Tibial nerve (tissue), 4 donors: ENCODE results near the gene GGCX. TPM values are rescaled to one million over a fixed set of nuclear protein-coding genes. Genes with fewer than 3 reads are reported as not detected.

Experiments
- DNase-seq, 2 donors: peaks; one replicate each; pipeline ENCODE4 v3.0.0-alpha.2; 2019; ENCODE audit warnings: low spot score in 2 of 2
- H3K27ac ChIP-seq, 4 donors: fragments of 200-600 bp; sonication (generic) in 3 of 4; one replicate each; pipeline ENCODE4 v1.5.1; 2017 to 2019; ENCODE audit warnings: mild to moderate bottlenecking in 1 of 4
- H3K27me3 ChIP-seq, 2 donors: fragments of 200-600 bp; sonication (generic) in 1 of 2; one replicate each; pipeline versions ENCODE4 v1.5.1 to v1.6.0; 2017 to 2019
- H3K36me3 ChIP-seq, 3 donors: fragments of 200-600 bp; sonication (generic); one replicate each; pipeline ENCODE4 v1.5.1; 2018 to 2019
- H3K4me1 ChIP-seq, 4 donors: fragments of 200-600 bp; sonication (generic) in 3 of 4; one replicate each; pipeline ENCODE4 v1.5.1; 2017 to 2019
- H3K4me3 ChIP-seq, 4 donors: fragments of 200-600 bp; sonication (generic) in 3 of 4; one replicate each; pipeline ENCODE4 v1.5.1; 2017 to 2019; ENCODE audit warnings: mild to moderate bottlenecking in 1 of 4, moderate library complexity in 1 of 4
- H3K9me3 ChIP-seq, 4 donors: fragments of 200-600 bp; sonication (generic) in 3 of 4; one replicate each; pipeline ENCODE4 v1.5.1; 2017 to 2019
- EP300 ChIP-seq, 2 donors: sonication (generic); formaldehyde crosslinking; IDR thresholded peaks; one replicate each; pipeline ENCODE4 v1.6.1; 2017; ENCODE audit warnings: antibody characterized with exemption in 2 of 2, mild to moderate bottlenecking in 1 of 2
- POLR2A ChIP-seq, 2 donors: fragments of 450-650 bp; IDR thresholded peaks; one replicate each; pipeline ENCODE4 v1.6.1; 2017; ENCODE audit warnings: antibody characterized with exemption in 2 of 2, mild to moderate bottlenecking in 2 of 2, moderate library complexity in 2 of 2
- WGBS, 2 donors: methylation state at CpG; one replicate each; pipeline ENCODE4 v1.1.5; 2018; 5-methylcytosine and 5-hydroxymethylcytosine counted together
- total RNA-seq, 4 donors: library from RNA; depleted of rRNA; stranded (reverse); fragments of >200 nt; gene quantifications; one replicate each; pipeline ENCODE4 v1.1.0, GENCODE V29; 2016
- TF ChIP-seq, protein P1 (sequence below), 5 experiments: fragments of 200-600 bp in 3 of 5; fragments of 450-650 bp in 2 of 5; sonication (generic) in 3 of 5; IDR thresholded peaks; one replicate each; pipeline ENCODE4 v1.5.1; 2016 to 2019; ENCODE audit warnings: antibody characterized with exemption in 5 of 5, mild to moderate bottlenecking in 3 of 5, moderate library complexity in 2 of 5

Gene GGCX
- total RNA-seq, 4 donors from 2014 or later, result 24.7 to 34.3 (median 27.1) TPM

DNA sequence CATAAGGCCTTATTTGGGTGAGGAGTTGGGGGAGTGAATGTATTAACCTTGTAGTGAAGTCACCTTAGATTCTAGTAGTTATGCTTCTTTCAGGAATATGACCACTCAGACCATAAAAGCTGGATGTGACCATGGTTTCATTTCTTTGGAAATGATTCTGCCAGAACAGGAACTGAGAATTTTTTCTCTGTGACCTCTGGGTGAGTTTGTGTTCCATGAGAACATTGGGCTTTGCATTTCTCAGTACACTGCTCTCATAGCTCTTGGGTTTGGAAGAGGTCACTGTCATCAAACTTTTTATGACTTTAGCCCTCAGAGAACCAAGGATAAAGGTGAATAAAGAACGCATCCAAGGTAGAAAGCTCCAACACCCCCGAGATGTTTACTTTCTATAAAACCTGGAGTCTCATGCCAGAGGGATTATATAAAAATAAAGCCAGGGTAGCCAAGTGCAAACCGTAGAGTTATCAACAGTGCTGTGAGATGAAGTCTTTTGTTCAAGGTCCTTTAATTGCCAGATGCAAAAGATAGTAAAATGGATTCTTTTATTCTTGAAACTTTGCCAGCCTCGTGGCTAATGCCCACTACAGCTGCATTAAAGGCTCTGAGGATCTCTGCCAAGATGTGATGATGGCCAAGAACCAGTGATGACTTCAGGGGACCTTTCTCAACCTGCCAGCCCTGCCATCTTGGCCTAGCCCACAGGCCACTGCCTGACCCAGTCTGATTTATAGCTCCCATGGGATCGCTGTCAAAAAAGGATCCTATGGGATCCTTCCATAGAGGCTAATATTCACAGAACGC lies 50.1 kb downstream of the GGCX start:
- WGBS, 2 donors, result 44 to 48% methylated on average over 6 of the region's 6 CpGs
- Histone ChIP-seq H3K27ac (peak overlapping the region in 2 of 4 donors; percentile 39 to 70), H3K27me3 (no peaks in the 10 kb centered on the region), H3K4me1 (peaks cover 0 to 16% (median 4%) of the 10 kb centered on the region in 4 donors), H3K9me3 (no peaks in the 10 kb centered on the region), H3K4me3 (no peak overlapping the region), H3K36me3 (no peaks in the 10 kb centered on the region)
- no peak for DNase-seq
- TF ChIP-seq, protein P1, sequence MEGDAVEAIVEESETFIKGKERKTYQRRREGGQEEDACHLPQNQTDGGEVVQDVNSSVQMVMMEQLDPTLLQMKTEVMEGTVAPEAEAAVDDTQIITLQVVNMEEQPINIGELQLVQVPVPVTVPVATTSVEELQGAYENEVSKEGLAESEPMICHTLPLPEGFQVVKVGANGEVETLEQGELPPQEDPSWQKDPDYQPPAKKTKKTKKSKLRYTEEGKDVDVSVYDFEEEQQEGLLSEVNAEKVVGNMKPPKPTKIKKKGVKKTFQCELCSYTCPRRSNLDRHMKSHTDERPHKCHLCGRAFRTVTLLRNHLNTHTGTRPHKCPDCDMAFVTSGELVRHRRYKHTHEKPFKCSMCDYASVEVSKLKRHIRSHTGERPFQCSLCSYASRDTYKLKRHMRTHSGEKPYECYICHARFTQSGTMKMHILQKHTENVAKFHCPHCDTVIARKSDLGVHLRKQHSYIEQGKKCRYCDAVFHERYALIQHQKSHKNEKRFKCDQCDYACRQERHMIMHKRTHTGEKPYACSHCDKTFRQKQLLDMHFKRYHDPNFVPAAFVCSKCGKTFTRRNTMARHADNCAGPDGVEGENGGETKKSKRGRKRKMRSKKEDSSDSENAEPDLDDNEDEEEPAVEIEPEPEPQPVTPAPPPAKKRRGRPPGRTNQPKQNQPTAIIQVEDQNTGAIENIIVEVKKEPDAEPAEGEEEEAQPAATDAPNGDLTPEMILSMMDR (IDR thresholded peaks at IDR 0.05), result no peak
- TF ChIP-seq EP300 (IDR thresholded peaks at IDR 0.05), result peak in 1 of 2 donors; percentile 15

GRCh38 chr2:85506768-85507181 lies 54.5 kb downstream of the GGCX start:
- H3K4me1 ChIP-seq, result peaks cover 0 to 44% (median 6%) of the 10 kb centered on the region in 4 donors
- TF ChIP-seq POLR2A (IDR thresholded peaks at IDR 0.05), result no peak
- TF ChIP-seq EP300 (IDR thresholded peaks at IDR 0.05), result no peak
- TF ChIP-seq, protein P1 (IDR thresholded peaks at IDR 0.05), result no peak
- 43 to 50% methylated on average over 7 of the region's 7 CpGs for WGBS, 2 donors
- H3K36me3 ChIP-seq, result no peaks in the 10 kb centered on the region
- no peaks in the 10 kb centered on the region for H3K9me3 ChIP-seq
- no peaks in the 10 kb centered on the region for H3K27me3 ChIP-seq
- no peak overlapping the region for H3K4me3 ChIP-seq
- H3K27ac ChIP-seq, result peak overlapping the region in 2 of 4 donors; percentile 56 to 57
- no peak for DNase-seq

- Histone ChIP-seq H3K9me3 (no peaks in the 10 kb centered on the region), H3K4me1 (peaks cover 0 to 34% (median 2%) of the 10 kb centered on the region in 4 donors), H3K36me3 (no peaks in the 10 kb centered on the region), H3K27me3 (no peaks in the 10 kb centered on the region), H3K27ac (peak overlapping the region in 2 of 4 donors; percentile 56 to 75), H3K4me3 (no peak overlapping the region)
- no peak for DNase-seq
- TF ChIP-seq, protein P1 (IDR thresholded peaks at IDR 0.05), result no peak
- no peak for TF ChIP-seq EP300 (IDR thresholded peaks at IDR 0.05)
- TF ChIP-seq POLR2A (IDR thresholded peaks at IDR 0.05), result no peak
- 87 to 90% methylated on average over 10 of the region's 10 CpGs for WGBS, 2 donors
Observed at GRCh38 chr2:85505551-85506238, 55.6 kb downstream of the GGCX start.

- Histone ChIP-seq H3K36me3 (no peaks in the 10 kb centered on the region), H3K27me3 (no peaks in the 10 kb centered on the region), H3K4me3 (no peak overlapping the region), H3K27ac (peak overlapping the region in 2 of 4 donors; percentile 56 to 75), H3K9me3 (no peaks in the 10 kb centered on the region), H3K4me1 (peaks cover 0 to 36% (median 2%) of the 10 kb centered on the region in 4 donors)
- TF ChIP-seq EP300 (IDR thresholded peaks at IDR 0.05) (peak in 1 of 2 donors; percentile 76), POLR2A (IDR thresholded peaks at IDR 0.05) (no peak)
- TF ChIP-seq, protein P1 (IDR thresholded peaks at IDR 0.05), result no peak
- peak in 1 of 2 donors; percentile 51 for DNase-seq
- WGBS, 2 donors, result 59 to 68% methylated on average over 3 of the region's 3 CpGs
Observed at GRCh38 chr2:85504778-85505261, 56.5 kb downstream of the GGCX start.
